Breast epithelium (tissue), 3 donors: Measurements from ENCODE around the gene CTIF.

Experiments
- CTCF ChIP-seq, 3 donors: fragments of 450-650 bp; IDR thresholded peaks; one replicate each; pipeline ENCODE4 v1.5.1; 2016 to 2017; ENCODE audit warnings: antibody characterized with exemption in 3 of 3, mild to moderate bottlenecking in 3 of 3, moderate library complexity in 3 of 3
- POLR2A ChIP-seq: fragments of 450-650 bp; IDR thresholded peaks from one replicate; pipeline ENCODE4 v1.6.1; 2016; ENCODE audit warnings: antibody characterized with exemption, mild to moderate bottlenecking, moderate library complexity
- POLR2AphosphoS5 ChIP-seq, 3 donors: sonication (generic); formaldehyde crosslinking; IDR thresholded peaks; one replicate each; pipeline ENCODE4 v1.6.1; 2017; ENCODE audit warnings: antibody characterized with exemption in 3 of 3

DNA sequence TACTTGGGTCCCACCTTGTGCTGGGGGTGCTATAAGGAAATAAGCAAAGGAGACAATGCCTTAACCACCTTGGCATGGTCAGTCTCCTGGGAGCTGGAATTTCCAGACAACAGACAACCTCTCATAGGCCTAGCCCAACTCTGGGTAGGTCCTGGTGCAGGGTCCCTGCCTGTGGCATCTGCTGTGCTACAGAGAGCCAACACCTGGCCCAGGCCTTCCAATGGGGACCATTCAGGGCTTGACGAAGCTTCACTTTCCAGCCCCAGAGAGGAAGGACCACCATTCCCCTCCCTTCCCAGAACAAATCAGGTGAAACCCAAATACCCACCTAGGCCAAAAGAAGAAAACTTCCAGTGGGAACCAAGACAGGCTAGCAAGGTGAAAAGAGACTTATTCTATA, 329.1 kb downstream of the CTIF start:
- no peak for TF ChIP-seq CTCF (IDR thresholded peaks at IDR 0.05)
- no peak for TF ChIP-seq POLR2AphosphoS5 (IDR thresholded peaks at IDR 0.05)
- TF ChIP-seq POLR2A: no peak
